K562 (cell line): ENCODE results near the gene FAAH. TPM values are rescaled to one million over a fixed set of nuclear protein-coding genes. Genes with fewer than 3 reads are reported as not detected.

ENCODE experiments used
- ATAC-seq: fragments of 200-7000 bp; cut with Tn5 transposase; 3 replicates; pipeline ENCODE4 v1.9.1; 2020; ENCODE audit warnings: moderate library complexity
- BruUV-seq: library from RNA; stranded (reverse); fragments of 400-500 nt; replicated peaks from 2 replicates; lab custom pipeline; 2021; lab: Mats Ljungman, UMichigan
- CTCF ChIA-PET: fragments of 300-600 bp; formaldehyde crosslinking; extraction: SDS; loops from one replicate; lab custom pipeline; 2021; ENCODE audit warnings: low intra/inter-chr PET ratio; lab: Yijun Ruan, JAX
- POLR2A ChIA-PET: fragments of 300-600, 350-650 bp; sonication (Branson Sonifier 250); formaldehyde crosslinking; extraction: SDS; loops from one replicate; lab custom pipeline; 2021; ENCODE audit warnings: antibody characterized with exemption, inconsistent platforms; lab: Yijun Ruan, JAX
- DNase-seq, 4 experiments: peaks; one replicate each; pipeline versions ENCODE4 v3.0.0 to v3.0.0-alpha.2; 2011 to 2018; ENCODE audit warnings: low spot score in 3 of 4, mixed read lengths in 3 of 4; ENCODE audit errors: extremely low read depth in 1 of 4
- FAIRE-seq: peaks from 2 replicates; lab custom pipeline; 2011; peaks lifted over from hg19 to GRCh38; lab: Jason Lieb, UNC
- H2AFZ ChIP-seq: 2 replicates; pipeline ENCODE4 v1.6.0; 2011; ENCODE audit warnings: low read depth, low read length, control low read depth, inconsistent platforms
- H3K27ac ChIP-seq: fragments of 200-600 bp; 3 replicates; pipeline ENCODE4 v1.8.0; 2011; ENCODE audit warnings: low read depth, mild to moderate bottlenecking, control low read depth, inconsistent platforms, low read length, moderate library complexity, mixed read lengths; ENCODE audit errors: extremely low read depth
- H3K27me3 ChIP-seq, 2 experiments: fragments of 300-600 bp in 1 of 2; 2 replicates in 1 of 2; 3 replicates in 1 of 2; pipeline versions ENCODE4 v1.6.0 to v1.8.0; 2011; ENCODE audit warnings: inconsistent platforms in 2 of 2, low read length in 2 of 2, mild to moderate bottlenecking in 1 of 2, mixed read lengths in 1 of 2, moderate library complexity in 1 of 2; ENCODE audit not compliant: control insufficient read depth in 2 of 2, insufficient read depth in 2 of 2
- H3K36me3 ChIP-seq: fragments of 300-600 bp; 3 replicates; pipeline ENCODE4 v1.8.0; 2011; ENCODE audit warnings: mild to moderate bottlenecking, low read length, inconsistent platforms; ENCODE audit not compliant: control insufficient read depth, insufficient read depth
- H3K4me1 ChIP-seq, 2 experiments: fragments of 200-600 bp in 1 of 2; replicated peaks in 1 of 2; 2 replicates in 1 of 2; 3 replicates in 1 of 2; pipeline versions ENCODE4 v1.5.1 to v1.8.0; 2011; ENCODE audit warnings: inconsistent platforms in 2 of 2, low read length in 2 of 2, mild to moderate bottlenecking in 1 of 2, mixed read lengths in 1 of 2, moderate library complexity in 1 of 2; ENCODE audit not compliant: control insufficient read depth in 2 of 2, insufficient read depth in 2 of 2
- H3K4me2 ChIP-seq: 2 replicates; pipeline ENCODE4 v1.6.1; 2011; ENCODE audit warnings: low read length, control low read depth, inconsistent platforms, mixed read lengths; ENCODE audit not compliant: insufficient read depth
- H3K4me3 ChIP-seq: fragments of 200-600 bp; sonication (generic), shearing (Covaris generic); 2 replicates; pipeline ENCODE4 v1.5.1; 2016; ENCODE audit warnings: control low read depth, inconsistent platforms
- H3K79me2 ChIP-seq: fragments of 200-600 bp; 3 replicates; pipeline ENCODE4 v1.8.0; 2011; ENCODE audit warnings: low read length, inconsistent platforms; ENCODE audit not compliant: control insufficient read depth, insufficient read depth
- H3K9ac ChIP-seq, 2 experiments: 2 replicates each; pipeline versions ENCODE4 v1.6.0 to v1.6.1; 2011; ENCODE audit warnings: low read depth in 2 of 2, low read length in 2 of 2, control low read depth in 1 of 2, inconsistent platforms in 1 of 2, mild to moderate bottlenecking in 1 of 2, mixed read lengths in 1 of 2; ENCODE audit not compliant: insufficient read depth in 1 of 2
- H3K9me1 ChIP-seq: one replicate; pipeline ENCODE4 v1.6.0; 2011; ENCODE audit warnings: inconsistent platforms, mild to moderate bottlenecking, low read length, moderate library complexity; ENCODE audit not compliant: control insufficient read depth, insufficient read depth
- H3K9me3 ChIP-seq: replicated peaks from 2 replicates; pipeline ENCODE4 v1.5.1; 2011; ENCODE audit warnings: low read depth, low read length, inconsistent platforms; ENCODE audit not compliant: control insufficient read depth, insufficient read depth
- H4K20me1 ChIP-seq: replicated peaks from 2 replicates; pipeline ENCODE4 v1.6.1; 2011; ENCODE audit warnings: low read length, inconsistent platforms, mixed read lengths; ENCODE audit not compliant: control insufficient read depth, insufficient read depth
- CTCFL ChIP-seq: IDR thresholded peaks from 2 replicates; pipeline ENCODE4 v1.6.1; 2011; ENCODE audit warnings: borderline replicate concordance, low read depth, mild to moderate bottlenecking, moderate library complexity, low read length; ENCODE audit not compliant: insufficient read depth, poor library complexity, severe bottlenecking
- HNRNPLL ChIP-seq: fragments of 200-400 bp; formaldehyde crosslinking; IDR thresholded peaks from 2 replicates; pipeline ENCODE4 v1.6.1; 2017; ENCODE audit warnings: low read length, low read depth, mild to moderate bottlenecking; ENCODE audit not compliant: poor library complexity, severe bottlenecking
- KLF13 ChIP-seq: fragments of 450-650 bp; IDR thresholded peaks from 2 replicates; pipeline ENCODE4 v1.6.1; 2016; ENCODE audit warnings: missing genetic modification characterization, low read depth, mild to moderate bottlenecking, missing compliant biosample characterization, moderate library complexity, borderline replicate concordance
- MYBL2 ChIP-seq, 2 experiments: fragments of 450-650 bp in 1 of 2; sonication (generic) in 1 of 2; formaldehyde crosslinking in 1 of 2; IDR thresholded peaks; 2 replicates each; pipeline versions ENCODE4 v1.6.1 to v1.8.1; 2017 to 2022; ENCODE audit warnings: borderline replicate concordance in 1 of 2, inconsistent platforms in 1 of 2, low read depth in 1 of 2, mild to moderate bottlenecking in 1 of 2, missing genetic modification reagents in 1 of 2, moderate library complexity in 1 of 2
- NR2C2 ChIP-seq, 2 experiments: fragments of 200-800 bp in 1 of 2; sonication (Bioruptor generic) in 1 of 2; sonication (generic) in 1 of 2; formaldehyde crosslinking in 1 of 2; IDR thresholded peaks; 2 replicates each; pipeline versions ENCODE4 v1.6.1 to v1.8.0; 2016 to 2022; ENCODE audit warnings: mild to moderate bottlenecking in 1 of 2, missing compliant biosample characterization in 1 of 2, missing genetic modification characterization in 1 of 2, missing genetic modification reagents in 1 of 2
- PBX2 ChIP-seq, 2 experiments: IDR thresholded peaks in 1 of 2; conservative IDR thresholded peaks in 1 of 2; 2 replicates each; pipeline ENCODE4 v1.6.1; 2016; ENCODE audit warnings: low read depth in 2 of 2, mild to moderate bottlenecking in 1 of 2, missing compliant biosample characterization in 1 of 2, missing genetic modification characterization in 1 of 2, moderate library complexity in 1 of 2
- PCBP1 ChIP-seq: fragments of 200-400 bp; formaldehyde crosslinking; IDR thresholded peaks from 2 replicates; pipeline ENCODE4 v1.6.1; 2018; ENCODE audit warnings: mild to moderate bottlenecking, low read depth, low read length; ENCODE audit not compliant: poor library complexity, severe bottlenecking
- PYGO2 ChIP-seq: fragments of 450-650 bp; IDR thresholded peaks from 2 replicates; pipeline ENCODE4 v1.6.1; 2016; ENCODE audit warnings: mild to moderate bottlenecking, missing genetic modification characterization, moderate library complexity, missing compliant biosample characterization
- RBM15 ChIP-seq: fragments of 200-400 bp; formaldehyde crosslinking; IDR thresholded peaks from 2 replicates; pipeline ENCODE4 v1.6.1; 2018; ENCODE audit warnings: mild to moderate bottlenecking, low read length, moderate library complexity; ENCODE audit not compliant: insufficient read depth
- RBM34 ChIP-seq: fragments of 200-400 bp; formaldehyde crosslinking; IDR thresholded peaks from 2 replicates; pipeline ENCODE4 v1.6.1; 2018; ENCODE audit warnings: low read length, borderline replicate concordance; ENCODE audit not compliant: insufficient read depth
- SMARCA4 ChIP-seq: fragments of 450-650 bp; IDR thresholded peaks from 2 replicates; pipeline ENCODE4 v1.6.1; 2016
- ZBTB7A ChIP-seq: IDR thresholded peaks from 2 replicates; pipeline ENCODE4 v1.6.1; 2011; ENCODE audit warnings: low read depth, mild to moderate bottlenecking, low read length, moderate library complexity, borderline replicate concordance; ENCODE audit not compliant: control insufficient read depth
- WGBS: fragments of 100-300 bp; shearing (Covaris generic); methylation state at CpG from one replicate; pipeline ENCODE4 v1.1.6; 2016; ENCODE audit warnings: low coverage, mixed read lengths; ENCODE audit not compliant: insufficient coverage; ENCODE audit errors: missing lambda C conversion rate; 5-methylcytosine and 5-hydroxymethylcytosine counted together
- in situ Hi-C: fragments of 300-500 bp; cut with MboI; formaldehyde crosslinking; loops from 4 replicates; pipeline ENCODE4 v1.15.0; 2018; ENCODE audit warnings: inconsistent platforms, mixed read lengths
- intact Hi-C: fragments of 100-400 bp; cut with micrococcal nuclease; formaldehyde crosslinking; loops from 2 replicates; pipeline ENCODE4 v1.14.2; 2022
- polyA plus RNA-seq, 8 experiments: library from polyadenylated mRNA; depleted of rRNA in 4 of 8; stranded (reverse) in 5 of 8; unstranded in 3 of 8; fragments of >200 nt; fragmentation: Nextera tagmentation in 2 of 8; fragmentation: Illumina TruSeq in 1 of 8; extraction: Ambion mirVana in 2 of 8; extraction: Trizol in 1 of 8; gene quantifications; 2 replicates each; pipeline versions ENCODE4 v1.2.1 to v1.2.3, GENCODE V29; 2011 to 2014; ENCODE audit warnings: inconsistent platforms in 1 of 8, missing spikeins in 1 of 8
- total RNA-seq, 7 experiments: library from RNA; depleted of rRNA in 6 of 7; stranded (reverse); fragments of >200 nt in 6 of 7; fragmentation: Illumina TruSeq in 2 of 7; extraction: Trizol in 2 of 7; gene quantifications; 2 replicates each; pipeline versions ENCODE4 v1.2.1 to v1.2.3, GENCODE V29; 2011 to 2021; ENCODE audit warnings: low replicate concordance in 1 of 7
- TF ChIP-seq, protein P1 (sequence below): fragments of 450-650 bp; conservative IDR thresholded peaks from 2 replicates; pipeline ENCODE4 v1.6.1; 2016; ENCODE audit warnings: missing genetic modification characterization, low read depth, mild to moderate bottlenecking, control low read depth, missing compliant biosample characterization

The FAAH gene
- total and polyA plus RNA-seq, 9 of the 15 experiments (the other 6 are each of a cell fraction or from before 2014, with no cell fraction given) = 0.06 to 1.1 (median 0.32) TPM

- FAIRE-seq (no peak), DNase-seq (no peak), ATAC-seq (no peak)
- H3K4me3 ChIP-seq = no peak overlapping the region
- H3K4me2 ChIP-seq = no peak overlapping the region
- peaks cover 3 to 5% of the 10 kb centered on the region in 2 experiments; a peak in 3 of 5 replicates for H3K27me3 ChIP-seq
- CTCF ChIA-PET = no interaction called here
- H3K9me3 ChIP-seq = no peaks in the 10 kb centered on the region
- no peaks in the 10 kb centered on the region for H4K20me1 ChIP-seq
- no peaks in the 10 kb centered on the region for H3K9me1 ChIP-seq
- POLR2A ChIA-PET = interaction anchor here (0.6 to 1.5 kb wide), 5 partner anchors 13 to 205 kb away, joined by 3 to 4 read pairs (median 3); partner anchors contain the start of gene UQCRH
- no peak overlapping the region for H2AFZ ChIP-seq
- no peaks in the 10 kb centered on the region for H3K36me3 ChIP-seq
- 100% methylated on average over 1 of the region's 1 CpG for WGBS
- no TSS peak for BruUV-seq
- TF ChIP-seq SMARCA4 (no peak), KLF13 (tag) (no peak), ZBTB7A (no peak), MYBL2 (IDR thresholded peaks at IDR 0.05; ENCODE audit: low read depth) (no peak), MYBL2 (CRISPR knock-in tag; IDR thresholded peaks at IDR 0.05; ENCODE audit: borderline replicate concordance) (no peak), RBM34 (no peak), PYGO2 (tag) (no peak), PCBP1 (no peak), CTCFL (no peak), NR2C2 (CRISPR knock-in tag; IDR thresholded peaks at IDR 0.05) (no peak), NR2C2 (tag; IDR thresholded peaks at IDR 0.05) (no peak), PBX2 (CRISPR knock-in tag; IDR thresholded peaks at IDR 0.05; ENCODE audit: low read depth) (no peak), PBX2 (tag; conservative IDR thresholded peaks at IDR 0.05; ENCODE audit: low read depth) (no peak), HNRNPLL (no peak), RBM15 (no peak)
- TF ChIP-seq, protein P1, sequence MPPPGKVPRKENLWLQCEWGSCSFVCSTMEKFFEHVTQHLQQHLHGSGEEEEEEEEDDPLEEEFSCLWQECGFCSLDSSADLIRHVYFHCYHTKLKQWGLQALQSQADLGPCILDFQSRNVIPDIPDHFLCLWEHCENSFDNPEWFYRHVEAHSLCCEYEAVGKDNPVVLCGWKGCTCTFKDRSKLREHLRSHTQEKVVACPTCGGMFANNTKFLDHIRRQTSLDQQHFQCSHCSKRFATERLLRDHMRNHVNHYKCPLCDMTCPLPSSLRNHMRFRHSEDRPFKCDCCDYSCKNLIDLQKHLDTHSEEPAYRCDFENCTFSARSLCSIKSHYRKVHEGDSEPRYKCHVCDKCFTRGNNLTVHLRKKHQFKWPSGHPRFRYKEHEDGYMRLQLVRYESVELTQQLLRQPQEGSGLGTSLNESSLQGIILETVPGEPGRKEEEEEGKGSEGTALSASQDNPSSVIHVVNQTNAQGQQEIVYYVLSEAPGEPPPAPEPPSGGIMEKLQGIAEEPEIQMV = no peak
- H3K9ac ChIP-seq = no peak overlapping the region
- in situ Hi-C loops (no loop called here), intact Hi-C loops (no loop called here)
- H3K27ac ChIP-seq = no peak overlapping the region
- H3K79me2 ChIP-seq = no peaks in the 10 kb centered on the region
- H3K4me1 ChIP-seq = peaks cover 15 to 30% of the 10 kb centered on the region in 2 experiments
These were observed 42.7 kb downstream of the FAAH start for GRCh38 chr1:46436844-46437243.
